Measurements from ENCODE around the gene ADA.

GRCh38 chr20:44592366-44592765 lies 59.1 kb downstream of the ADA start:
- TF ChIP-seq POLR2AphosphoS5 (IDR thresholded peaks at IDR 0.05) (no peak), CTCF (IDR thresholded peaks at IDR 0.05) (no peak), POLR2A (IDR thresholded peaks at IDR 0.05) (no peak)
